Measurements from ENCODE around the gene SLC30A9. TPM values are rescaled to one million over a fixed set of nuclear protein-coding genes. Genes with fewer than 3 reads are reported as not detected.

SLC30A9 gene
- total RNA-seq, 1 donor from 2014 or later = 66.9 TPM

GRCh38 chr4:42008011-42008786 is 17.9 kb downstream of the SLC30A9 start:
- no peak for DNase-seq

- DNase-seq = no peak
These were observed 25.1 kb downstream of the SLC30A9 start for GRCh38 chr4:42015438-42015837.

GRCh38 chr4:42018451-42018850 is 28.1 kb downstream of the SLC30A9 start:
- DNase-seq = no peak

- DNase-seq = peak; percentile 60
These were observed 58.1 kb downstream of the SLC30A9 start for GRCh38 chr4:42048394-42048793.

- no peak for DNase-seq
These were observed 60.4 kb downstream of the SLC30A9 start for GRCh38 chr4:42050516-42051249.

GRCh38 chr4:42066402-42066801 is 76.1 kb downstream of the SLC30A9 start:
- DNase-seq = no peak

- DNase-seq = no peak
These were observed 76.9 kb downstream of the SLC30A9 start for GRCh38 chr4:42067264-42067663.

- DNase-seq = no peak
These were observed 80.1 kb downstream of the SLC30A9 start for GRCh38 chr4:42070463-42070862.

GRCh38 chr4:42074294-42074693 is 84.0 kb downstream of the SLC30A9 start:
- DNase-seq = no peak

- no peak for DNase-seq
These were observed 88.0 kb downstream of the SLC30A9 start for GRCh38 chr4:42078184-42078801.

GRCh38 chr4:42080306-42080705 is 90.0 kb downstream of the SLC30A9 start:
- DNase-seq = no peak

GRCh38 chr4:42083816-42084215 is 93.5 kb downstream of the SLC30A9 start:
- no peak for DNase-seq

GRCh38 chr4:42088386-42088785 is 98.1 kb downstream of the SLC30A9 start:
- DNase-seq = no peak

- DNase-seq = no peak
These were observed 111.2 kb downstream of the SLC30A9 start for GRCh38 chr4:42101446-42101975.

- no peak for DNase-seq
These were observed 114.2 kb downstream of the SLC30A9 start for GRCh38 chr4:42104521-42104920.

- DNase-seq = no peak
These were observed 122.5 kb downstream of the SLC30A9 start for GRCh38 chr4:42112846-42113245.

- no peak for DNase-seq
These were observed 129.6 kb downstream of the SLC30A9 start for GRCh38 chr4:42119886-42120285.

- DNase-seq = no peak
These were observed 131.9 kb downstream of the SLC30A9 start for GRCh38 chr4:42122237-42122636.

GRCh38 chr4:42123071-42123644 is 132.8 kb downstream of the SLC30A9 start:
- no peak for DNase-seq

- no peak for DNase-seq
These were observed 141.8 kb downstream of the SLC30A9 start for GRCh38 chr4:42132099-42132498.

- no peak for DNase-seq
These were observed 142.7 kb downstream of the SLC30A9 start for GRCh38 chr4:42133006-42133405.

- DNase-seq = no peak
These were observed 146.0 kb downstream of the SLC30A9 start for GRCh38 chr4:42136371-42136770.
